Esophagus mucosa (tissue), 1 donor: ENCODE results near the gene AHSG. TPM values are rescaled to one million over a fixed set of nuclear protein-coding genes. Genes with fewer than 3 reads are reported as not detected.

ENCODE experiments used
- ATAC-seq: fragments of 200-7000 bp; cut with Tn5 transposase; one replicate; pipeline ENCODE4 v1.9.1; 2020
- total RNA-seq: library from RNA; stranded (reverse); gene quantifications from one replicate; pipeline ENCODE4 v1.2.4, GENCODE V29; 2023
- donor health status: DM: yes; HTN: yes; CAD: no.

AHSG gene
- total RNA-seq, 1 donor from 2014 or later, result not detected

DNA sequence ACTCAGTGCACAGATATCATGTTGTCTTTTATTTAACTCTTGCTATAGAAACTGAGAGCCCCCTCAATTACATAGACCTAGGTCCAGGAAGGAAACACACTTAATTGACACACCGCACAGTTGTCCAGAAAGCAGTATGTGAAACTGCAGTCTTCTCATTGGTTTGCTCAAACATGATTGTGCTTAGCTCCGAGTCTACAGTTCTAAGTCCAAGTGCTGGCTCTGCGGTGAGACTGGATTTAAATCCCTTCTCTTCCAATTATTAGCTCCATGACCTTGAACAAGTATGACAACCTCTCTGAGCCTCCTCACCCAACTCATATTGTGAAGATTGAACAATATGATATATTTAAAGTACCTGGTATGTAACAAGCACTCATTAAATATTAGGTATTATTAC lies 19.0 kb upstream of the AHSG start:
- no peak for ATAC-seq

DNA sequence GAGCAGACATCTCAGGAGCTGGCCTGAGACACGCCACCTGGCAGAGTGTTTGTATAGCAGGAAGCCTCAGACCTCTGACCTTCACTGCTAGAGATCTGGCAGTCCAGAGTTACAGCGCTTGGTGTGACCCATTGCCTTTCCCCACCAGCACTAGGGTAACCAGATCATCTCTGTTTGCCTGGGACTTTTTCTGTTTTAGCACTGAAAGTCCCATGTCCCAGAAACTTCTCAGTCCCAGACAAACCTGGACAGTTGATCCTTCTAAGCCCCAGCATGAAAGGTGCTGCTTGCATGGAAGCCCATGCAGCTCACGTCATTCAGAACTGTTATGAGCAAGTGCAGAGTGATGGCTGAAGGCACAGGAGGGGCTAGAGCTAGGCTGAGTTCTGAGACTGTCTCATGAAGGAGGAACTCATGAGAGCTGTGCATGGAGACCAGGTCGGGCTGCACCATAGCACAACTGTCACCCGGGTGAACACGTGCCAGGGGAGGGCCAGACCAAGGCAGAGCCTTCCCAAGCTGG lies 18.2 kb upstream of the AHSG start:
- no peak for ATAC-seq

DNA sequence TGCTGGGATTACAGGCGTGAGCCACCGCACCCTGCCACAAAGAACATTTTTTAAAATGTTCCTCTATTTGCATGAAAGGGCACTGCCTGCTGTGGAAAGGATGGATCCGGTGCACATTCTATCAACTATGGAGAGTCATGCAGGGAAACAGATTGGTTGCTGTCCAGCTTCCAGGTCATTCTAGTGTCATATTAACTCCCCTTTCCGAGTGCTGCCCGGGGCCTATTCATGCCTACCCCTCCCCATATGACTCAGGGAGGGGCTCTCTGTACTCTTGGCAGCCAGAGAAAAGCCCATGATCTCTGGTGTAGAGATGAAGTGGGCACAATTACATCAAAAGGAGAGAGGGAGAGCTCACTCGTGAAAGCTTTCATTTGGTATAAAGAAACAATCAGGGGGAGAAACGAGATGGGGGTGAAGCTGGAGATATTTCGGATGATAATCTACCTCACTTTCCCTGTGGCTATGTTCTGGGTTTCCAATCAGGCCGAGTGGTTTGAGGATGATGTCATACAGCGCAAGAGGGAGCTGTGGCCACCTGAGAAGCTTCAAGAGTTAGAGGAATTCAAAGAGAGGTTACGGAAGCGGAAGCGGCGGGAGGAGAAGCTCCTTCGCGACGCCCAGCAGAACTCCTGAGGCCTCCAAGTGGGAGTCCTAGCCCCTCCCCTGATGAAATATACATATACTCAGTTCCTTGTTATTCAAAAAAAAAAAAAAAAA lies 16.1 kb upstream of the AHSG start:
- ATAC-seq, result no peak

DNA sequence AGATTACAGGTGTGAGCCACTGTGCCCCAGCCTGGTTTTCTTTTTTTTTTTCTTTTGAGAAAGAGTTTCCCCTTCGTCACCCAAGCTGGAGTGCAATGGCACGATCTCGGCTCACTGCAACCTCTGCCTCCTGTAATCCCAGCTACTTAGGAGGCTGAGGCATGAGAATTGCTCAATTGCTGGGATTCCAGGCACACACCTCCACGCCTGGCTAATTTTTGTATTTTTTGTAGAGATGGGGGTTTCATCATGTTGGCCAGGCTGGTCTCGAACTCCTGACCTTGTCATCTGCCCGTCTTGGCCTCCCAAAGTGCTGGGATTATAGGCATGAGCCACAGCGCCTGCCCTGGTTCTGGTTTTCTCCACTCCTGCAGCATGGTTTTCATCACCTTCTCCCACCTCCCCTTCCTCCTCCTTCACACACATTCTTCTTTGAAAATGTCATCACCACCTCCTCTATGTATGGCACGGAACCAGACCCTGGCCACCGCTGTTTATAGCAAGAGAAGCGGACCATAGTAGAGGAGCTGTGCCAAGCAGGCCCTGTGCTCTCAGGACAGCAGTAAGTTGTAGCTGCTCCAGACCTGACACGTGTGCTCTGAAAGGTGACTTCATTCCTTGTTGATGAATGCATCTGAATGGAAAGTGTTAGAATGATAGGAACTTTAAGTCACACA lies 14.6 kb upstream of the AHSG start:
- no peak for ATAC-seq

DNA sequence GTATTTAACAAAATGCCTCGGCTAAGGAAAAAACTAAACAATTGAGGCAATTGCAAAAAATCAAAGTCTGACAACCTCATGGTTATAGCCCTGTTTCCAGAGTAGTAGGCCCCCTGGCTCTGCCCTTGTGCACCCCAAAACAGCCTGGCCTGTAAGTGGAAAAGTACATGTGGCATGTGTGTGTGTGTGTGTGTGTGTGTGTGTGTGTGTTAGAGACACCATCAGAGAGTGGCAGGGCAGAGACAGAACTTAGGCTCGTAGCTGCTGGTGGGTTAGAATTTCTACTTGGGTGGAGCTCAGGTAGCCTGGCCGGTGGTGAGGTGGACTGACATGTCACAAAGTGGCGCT lies 14.1 kb upstream of the AHSG start:
- ATAC-seq, result no peak

DNA sequence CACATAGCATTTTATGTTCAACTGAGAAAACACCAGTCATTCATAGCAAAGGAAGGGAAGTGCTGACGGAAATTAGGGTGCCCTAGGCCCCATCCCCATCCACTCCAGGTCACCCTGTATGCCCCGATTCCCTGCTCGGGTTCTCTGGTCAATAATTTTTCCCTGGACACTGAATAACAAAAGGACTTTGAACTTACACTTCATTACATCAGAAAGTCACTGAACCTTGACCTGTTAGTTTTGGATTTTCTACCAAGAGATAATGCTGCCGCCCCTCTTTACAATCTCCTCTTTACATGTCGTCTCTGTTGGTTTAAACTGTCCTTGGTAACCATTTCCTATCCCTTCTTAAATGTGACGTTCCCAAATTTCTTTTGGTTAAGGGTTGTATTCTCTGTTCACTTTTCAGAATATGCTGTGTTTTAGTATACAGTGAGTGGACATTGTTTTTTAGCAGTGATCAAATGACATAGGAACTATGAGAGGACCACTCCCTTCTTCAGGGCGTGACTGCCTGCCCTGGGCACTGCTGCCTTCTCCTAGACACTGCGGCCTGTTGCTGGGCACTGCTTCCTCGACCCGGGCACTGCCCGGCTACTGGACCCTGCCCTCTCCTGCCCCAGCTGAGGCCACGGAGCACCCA lies 13.6 kb upstream of the AHSG start:
- ATAC-seq, result peak; percentile 20

DNA sequence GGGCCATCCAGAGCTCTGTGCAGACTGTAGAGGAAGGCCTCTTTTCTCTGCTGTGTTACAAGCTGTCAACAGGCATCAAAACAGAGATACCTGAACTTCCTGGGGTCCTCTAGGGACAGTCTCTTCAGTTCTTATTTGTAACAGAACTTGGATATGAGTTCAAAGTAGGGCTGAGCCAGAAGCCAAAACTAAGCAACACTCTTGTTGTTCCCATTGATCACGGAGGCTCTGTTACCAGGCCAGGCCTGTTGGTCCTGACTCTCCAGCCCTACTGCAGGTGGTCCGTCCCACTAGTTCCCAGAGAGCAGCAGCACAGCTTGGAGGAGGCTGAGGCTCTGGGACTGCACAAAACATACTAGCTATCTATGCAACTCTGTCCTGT lies 13.1 kb upstream of the AHSG start:
- ATAC-seq, result peak; percentile 13

DNA sequence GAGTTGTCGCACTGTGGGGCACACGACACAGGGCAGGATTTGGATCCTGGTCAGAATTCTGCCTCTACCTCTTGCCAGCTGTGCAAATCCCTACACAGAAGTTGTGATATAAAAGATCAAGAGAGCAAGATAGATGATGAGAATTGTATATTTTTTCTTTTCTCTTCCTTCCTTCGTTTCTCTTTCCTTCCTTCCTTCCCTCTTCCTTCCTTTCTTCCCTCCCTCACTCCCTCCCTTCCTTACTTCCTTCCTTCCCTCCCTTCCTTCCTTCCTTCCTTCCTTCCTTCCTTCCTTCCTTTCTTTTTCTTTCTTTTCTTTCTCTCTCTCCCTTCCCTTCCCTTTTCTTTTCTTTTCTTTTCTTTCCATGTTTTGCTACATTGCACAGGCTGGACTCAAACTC lies 12.0 kb upstream of the AHSG start:
- ATAC-seq, result no peak

DNA sequence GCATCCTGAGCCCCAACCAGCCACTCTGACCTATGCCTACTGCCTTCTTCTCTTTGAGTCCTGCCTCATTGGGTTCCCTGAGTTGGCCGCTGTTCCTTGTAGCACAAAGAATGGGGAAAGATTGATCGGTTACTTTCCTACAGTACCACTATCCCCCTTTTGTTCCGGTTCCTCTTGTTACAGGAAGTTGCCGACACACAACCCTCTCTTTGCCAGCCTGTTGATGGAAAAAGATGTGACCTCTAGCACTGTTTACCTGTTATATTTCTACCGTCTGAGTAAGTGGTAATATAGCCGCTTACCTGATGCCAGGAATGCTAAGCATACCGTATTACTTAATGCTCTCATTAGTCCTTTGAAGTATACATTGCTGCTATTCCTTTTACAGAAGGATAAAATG lies 9.7 kb upstream of the AHSG start:
- ATAC-seq, result no peak

DNA sequence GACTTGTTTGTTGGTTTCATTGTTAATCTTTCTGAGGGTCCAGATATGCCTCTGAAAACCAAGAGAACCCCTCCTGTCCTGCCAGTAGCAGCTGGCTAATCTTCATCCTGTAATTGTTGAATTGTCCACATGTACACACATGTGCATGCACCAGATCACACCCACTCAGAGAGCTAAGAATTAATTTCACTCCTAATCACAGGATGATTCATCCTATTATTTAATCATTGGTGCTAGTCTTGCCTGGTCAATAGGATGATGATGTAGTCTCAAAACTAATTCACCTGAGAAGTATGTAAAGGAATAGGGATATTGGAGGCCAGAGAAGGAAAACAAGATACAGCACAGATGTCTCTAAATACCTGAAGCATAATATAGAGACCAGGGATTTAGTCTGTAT lies 7.8 kb upstream of the AHSG start:
- ATAC-seq, result peak; percentile 83

DNA sequence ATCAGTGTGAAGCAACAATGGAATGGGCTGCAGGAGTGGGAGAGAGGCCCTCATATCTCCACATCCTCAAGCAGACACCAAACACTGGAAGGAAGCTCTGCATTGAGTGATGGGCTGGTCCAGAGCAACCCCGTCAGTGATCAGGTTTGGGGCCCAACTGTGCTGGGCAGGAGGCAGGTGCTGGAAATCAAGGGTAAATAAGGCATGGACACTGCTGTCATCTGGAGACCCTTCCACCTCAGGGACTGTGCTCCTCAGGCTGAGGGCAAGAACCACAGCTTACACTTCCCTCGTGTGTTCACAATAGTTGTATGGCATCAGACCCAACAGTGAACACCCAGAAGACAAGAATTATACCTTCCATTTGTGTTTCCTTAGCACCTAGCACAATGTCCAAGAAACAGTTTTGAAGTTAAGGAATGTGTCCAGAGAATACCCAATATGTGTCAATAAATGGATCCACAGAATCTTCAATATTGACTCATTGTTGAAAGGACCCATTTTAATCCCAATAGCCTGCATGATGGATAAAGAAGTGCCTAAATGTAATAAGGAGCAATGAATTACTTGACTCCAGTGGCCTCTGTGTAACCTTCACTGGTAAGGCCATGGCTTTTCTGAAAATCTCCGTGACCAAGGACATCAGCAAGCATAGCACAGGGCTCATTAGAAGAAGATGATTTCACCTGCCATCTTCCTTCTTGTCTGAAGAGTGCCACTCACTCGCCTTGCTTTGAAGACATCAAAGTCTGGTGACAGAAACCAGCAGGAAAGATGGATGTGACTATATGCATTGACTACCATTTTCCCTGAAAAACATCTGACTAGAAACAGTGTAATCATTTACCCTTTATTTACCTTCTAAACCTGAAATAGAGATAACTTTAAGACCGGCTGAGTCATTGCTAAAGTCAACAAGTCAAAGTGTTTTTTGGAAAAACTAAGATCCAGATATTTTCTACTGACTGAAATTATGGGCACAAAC lies 7.0 kb upstream of the AHSG start:
- ATAC-seq, result no peak

DNA sequence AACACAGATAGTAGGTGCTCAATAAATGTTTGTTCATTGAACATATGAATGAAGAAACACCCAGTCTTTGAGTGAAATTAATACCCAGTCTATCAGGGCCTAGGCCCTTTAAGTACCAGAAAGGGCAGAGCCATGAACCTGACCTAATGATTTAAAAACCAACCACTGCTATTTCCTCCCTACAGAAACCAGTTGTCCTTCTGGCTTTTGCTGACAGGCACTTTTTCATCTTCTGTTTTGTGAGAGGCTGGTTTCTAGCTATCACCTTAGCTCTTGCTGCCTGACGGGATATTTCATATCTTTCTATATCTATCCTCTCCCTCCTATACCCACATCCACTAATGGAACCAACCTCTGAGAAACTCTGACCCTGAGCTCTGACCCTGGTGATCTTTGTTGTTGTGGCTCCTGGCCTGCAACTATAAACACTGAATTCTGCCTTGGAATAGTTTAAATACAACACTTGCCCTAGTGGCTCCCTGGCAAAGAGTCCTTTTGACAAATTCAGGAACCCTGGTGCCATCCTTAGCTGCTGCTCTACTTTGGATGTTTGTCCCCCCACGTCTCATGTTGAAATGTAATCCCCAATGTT lies 4.1 kb upstream of the AHSG start:
- ATAC-seq, result no peak

DNA sequence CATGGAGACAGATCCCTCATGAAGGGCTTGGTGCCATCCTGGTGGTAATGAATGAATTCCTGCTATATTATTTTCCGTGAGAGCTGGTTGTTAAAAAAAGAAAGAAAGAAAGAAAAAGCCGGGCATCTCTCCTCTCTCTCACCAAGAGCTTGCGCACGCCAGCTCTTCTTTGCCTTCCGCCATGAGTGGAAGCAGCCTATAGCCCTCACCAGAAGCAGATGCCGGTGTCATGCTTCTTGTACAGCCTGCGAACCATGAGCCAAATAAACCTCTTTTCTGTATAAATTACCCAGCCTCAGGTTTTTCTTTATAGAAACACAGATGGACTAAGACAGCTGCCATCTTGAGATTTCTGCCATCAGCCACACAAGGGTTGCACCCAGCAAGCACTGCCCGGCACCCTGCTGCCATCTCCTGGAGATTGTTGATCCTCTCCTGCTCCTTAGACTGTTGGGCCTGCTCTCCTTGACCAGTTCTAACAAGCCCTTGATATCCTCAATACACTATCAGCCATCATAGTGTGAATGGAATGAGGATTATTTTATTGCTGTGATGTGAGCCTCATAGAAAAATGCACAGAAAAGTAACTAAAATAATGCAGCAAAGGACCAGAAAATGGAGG lies 3.5 kb upstream of the AHSG start:
- ATAC-seq, result peak; percentile 81

DNA sequence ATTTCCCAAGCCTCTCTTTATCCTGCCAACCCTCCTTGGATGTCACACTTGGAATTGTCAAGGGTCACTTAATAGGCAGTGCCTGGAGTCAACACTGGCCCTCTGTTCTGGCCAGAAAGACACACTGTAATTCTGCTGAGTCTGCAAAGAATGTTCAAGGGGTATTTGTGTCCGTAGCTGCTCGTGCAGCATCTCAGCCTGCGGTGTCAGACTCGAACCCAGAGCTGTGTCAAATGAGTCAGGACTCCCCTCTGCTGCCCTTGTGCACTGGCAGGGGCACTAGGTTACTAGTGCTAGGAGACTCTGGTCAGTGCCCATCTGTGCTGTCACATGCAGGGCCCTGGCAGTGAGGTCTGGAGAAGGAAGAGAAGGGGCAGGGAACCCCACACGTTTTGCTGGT lies 795 bp upstream of the AHSG start:
- no peak for ATAC-seq

DNA sequence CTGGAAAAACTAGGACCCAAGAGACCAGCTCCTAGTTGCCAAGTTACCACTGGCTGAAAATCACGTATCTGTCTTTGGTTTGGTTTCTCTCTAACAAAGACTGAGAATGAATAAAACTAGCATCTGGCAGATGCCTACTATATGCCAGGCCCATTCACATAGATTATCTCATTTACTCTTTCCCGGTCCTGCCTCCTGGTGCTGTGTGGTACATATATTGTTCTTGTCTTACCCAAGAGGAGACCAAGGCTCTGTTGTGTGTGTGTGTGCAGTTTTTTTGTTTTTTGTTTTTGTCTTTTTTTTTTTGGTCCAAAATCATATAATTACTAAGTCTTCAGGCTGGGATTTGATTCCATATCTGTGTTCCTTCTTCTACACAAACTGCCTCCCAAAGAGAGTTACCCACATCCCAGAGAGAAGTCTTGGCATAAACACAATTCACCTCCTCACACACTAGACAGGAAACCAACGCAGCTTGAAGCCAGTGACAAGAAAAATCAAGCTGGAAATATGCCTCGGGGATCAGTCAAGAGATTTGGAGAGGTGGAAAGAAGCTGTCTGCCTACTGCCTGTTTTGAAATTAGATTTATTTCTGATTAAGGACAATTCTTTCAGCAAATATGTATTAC lies 891 bp downstream of the AHSG start:
- ATAC-seq, result no peak

DNA sequence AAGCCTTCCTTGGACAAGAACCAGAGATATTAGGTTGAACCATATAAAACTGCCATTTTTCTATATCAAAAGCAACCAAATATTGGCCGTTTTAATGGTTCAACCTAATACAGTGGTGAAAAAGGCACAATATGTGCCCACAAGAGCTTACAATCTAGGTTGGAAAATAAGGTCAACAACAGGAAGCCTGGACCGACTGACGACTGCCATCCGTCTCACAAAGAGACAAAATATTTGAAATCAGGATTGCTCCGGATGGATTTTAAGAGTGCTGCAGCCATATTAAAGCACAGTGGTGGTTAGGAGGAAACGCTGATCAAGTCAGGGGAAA lies 1.4 kb downstream of the AHSG start:
- ATAC-seq, result no peak

DNA sequence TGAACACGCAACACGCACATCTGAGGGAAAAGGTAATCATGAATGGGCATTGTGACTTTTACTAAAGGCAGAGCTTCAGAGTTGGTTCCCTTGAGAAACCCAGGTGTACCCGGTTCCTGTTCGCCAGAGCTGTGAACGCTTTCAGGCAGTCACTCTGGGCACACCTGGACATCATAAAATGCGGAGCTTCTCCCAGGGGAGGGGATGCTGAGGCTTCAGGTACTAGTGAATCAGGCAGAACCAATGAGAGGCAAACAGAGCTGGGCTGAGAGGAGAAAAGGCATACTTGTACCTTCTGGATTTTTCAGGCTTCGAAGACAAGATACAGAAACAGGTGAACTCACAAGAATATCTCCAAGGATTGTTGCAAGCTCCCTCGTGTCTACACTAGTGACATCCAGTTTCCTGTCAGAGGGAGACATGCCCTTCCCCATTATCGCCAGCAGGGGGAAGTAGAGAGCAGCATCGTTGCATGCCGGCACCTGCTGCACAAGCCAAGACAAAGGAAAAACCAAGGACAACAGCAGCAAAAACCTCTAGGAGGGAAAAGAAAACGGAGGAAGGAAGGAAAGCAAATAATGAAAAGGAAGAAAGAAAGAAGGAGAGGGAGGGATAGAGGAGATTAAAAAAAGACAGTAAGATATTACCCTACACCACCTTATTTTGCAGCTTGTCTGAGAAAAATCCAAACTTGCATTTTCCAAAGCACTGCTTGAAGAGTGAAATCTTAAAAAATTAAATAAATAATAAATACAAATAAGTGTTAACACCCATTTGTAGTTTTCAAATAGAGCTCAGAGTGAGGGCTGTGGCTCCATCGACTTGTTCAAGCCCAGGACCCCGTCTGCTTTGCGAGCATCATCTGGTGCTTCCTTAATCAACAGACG lies 2.0 kb downstream of the AHSG start:
- peak; percentile 74 for ATAC-seq

DNA sequence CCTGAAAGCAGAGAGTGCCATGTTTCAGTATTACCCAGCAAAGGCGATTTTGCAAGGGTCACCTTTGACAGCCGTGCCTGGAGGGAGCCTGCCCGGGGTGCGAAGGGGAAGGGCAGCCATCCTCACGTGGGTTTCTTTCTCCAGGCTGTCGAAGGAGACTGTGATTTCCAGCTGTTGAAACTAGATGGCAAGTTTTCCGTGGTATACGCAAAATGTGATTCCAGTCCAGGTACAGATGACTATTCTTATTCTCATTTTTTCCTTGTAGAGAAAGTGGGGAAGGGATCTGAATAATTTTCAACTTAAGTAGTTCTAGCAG lies 3.4 kb downstream of the AHSG start:
- no peak for ATAC-seq

DNA sequence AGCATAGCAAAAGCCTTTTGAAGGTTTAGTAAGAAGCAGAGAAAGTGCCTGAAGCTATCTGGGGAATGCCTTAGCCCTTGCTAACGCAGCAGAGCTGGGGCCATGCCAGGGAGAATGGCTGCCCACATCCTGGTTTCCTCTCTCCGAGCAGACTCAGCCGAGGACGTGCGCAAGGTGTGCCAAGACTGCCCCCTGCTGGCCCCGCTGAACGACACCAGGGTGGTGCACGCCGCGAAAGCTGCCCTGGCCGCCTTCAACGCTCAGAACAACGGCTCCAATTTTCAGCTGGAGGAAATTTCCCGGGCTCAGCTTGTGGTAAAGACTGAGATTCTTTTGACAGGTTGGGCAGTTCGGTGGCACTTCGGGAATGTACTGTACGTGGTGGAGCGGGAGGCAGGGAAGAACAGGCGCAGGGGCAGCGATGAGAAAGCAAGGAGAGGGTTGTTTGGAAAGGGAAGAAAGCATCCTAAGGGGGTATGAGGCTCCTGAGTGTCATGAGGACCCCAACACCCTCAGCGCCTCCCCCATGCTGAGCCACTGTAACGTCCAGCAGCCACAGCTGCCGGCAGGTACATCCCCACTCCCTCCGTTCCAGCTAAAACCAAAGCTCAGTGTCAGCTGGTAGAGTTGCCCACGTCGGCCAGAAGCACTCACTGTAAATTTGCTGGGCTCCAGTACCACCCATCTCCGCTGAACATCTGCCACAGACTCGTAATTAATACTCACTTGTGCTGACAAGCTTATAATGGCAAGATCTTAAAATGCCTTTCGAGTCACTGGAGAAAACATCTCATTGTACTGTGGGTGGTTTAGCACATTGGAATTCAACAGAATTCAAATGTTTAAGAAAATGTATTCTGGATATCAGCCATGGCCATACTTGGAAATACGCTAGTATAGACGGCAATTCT lies 4.4 kb downstream of the AHSG start:
- ATAC-seq, result peak; percentile 99
